IMR-90 (cell line): ENCODE results near the gene PTX4. TPM values are rescaled to one million over a fixed set of nuclear protein-coding genes. Genes with fewer than 3 reads are reported as not detected.

Experiments used
- ATAC-seq: fragments of 200-7000 bp; cut with Tn5 transposase; 2 replicates; pipeline ENCODE4 v1.9.1; 2020; ENCODE audit warnings: low read depth, mild to moderate bottlenecking, moderate library complexity
- BruUV-seq: library from RNA; stranded (reverse); fragments of 400-500 nt; replicated peaks from 2 replicates; lab custom pipeline; 2021; lab: Mats Ljungman, UMichigan
- CTCF ChIA-PET: fragments of 300-600 bp; formaldehyde crosslinking; extraction: SDS; loops from one replicate; lab custom pipeline; 2021; ENCODE audit warnings: antibody characterized with exemption; lab: Yijun Ruan, JAX
- POLR2A ChIA-PET: fragments of 300-600 bp; sonication (Branson Sonifier 250); formaldehyde crosslinking; loops from one replicate; lab custom pipeline; 2022; ENCODE audit warnings: antibody characterized with exemption; ENCODE audit not compliant: unreplicated experiment; lab: Charles Lee
- DNase-seq: peaks from one replicate; pipeline ENCODE4 v3.0.0; 2013
- H2AFZ ChIP-seq: replicated peaks from 2 replicates; pipeline ENCODE3; 2013; ENCODE audit warnings: low read length, mild to moderate bottlenecking; ENCODE audit not compliant: poor library complexity
- H2AK5ac ChIP-seq: 2 replicates; pipeline ENCODE4 v1.6.1; 2013; ENCODE audit warnings: low read depth, low read length, inconsistent platforms
- H2AK9ac ChIP-seq: replicated peaks from 2 replicates; pipeline ENCODE3; 2013; ENCODE audit warnings: mild to moderate bottlenecking, low read depth, low read length, moderate library complexity; ENCODE audit not compliant: poor library complexity
- H2BK120ac ChIP-seq: 2 replicates; pipeline ENCODE4 v1.6.1; 2013; ENCODE audit warnings: low read depth, low read length, inconsistent platforms
- H2BK15ac ChIP-seq: 3 replicates; pipeline ENCODE4 v1.6.1; 2013; ENCODE audit warnings: low read depth, low read length, inconsistent platforms
- H2BK20ac ChIP-seq: 2 replicates; pipeline ENCODE4 v1.6.1; 2013; ENCODE audit warnings: low read depth, mild to moderate bottlenecking, inconsistent platforms, low read length, moderate library complexity
- H2BK5ac ChIP-seq: 2 replicates; pipeline ENCODE4 v1.6.1; 2013; ENCODE audit warnings: mild to moderate bottlenecking, low read depth, low read length, inconsistent platforms; ENCODE audit not compliant: poor library complexity, severe bottlenecking
- H3K14ac ChIP-seq: replicated peaks from 2 replicates; pipeline ENCODE4 v1.6.1; 2013; ENCODE audit warnings: low read depth, low read length, inconsistent platforms
- H3K18ac ChIP-seq: 2 replicates; pipeline ENCODE4 v1.6.1; 2013; ENCODE audit warnings: low read depth, low read length, control low read depth
- H3K23ac ChIP-seq: 2 replicates; pipeline ENCODE4 v1.6.1; 2013; ENCODE audit warnings: low read depth, low read length, inconsistent platforms
- H3K27ac ChIP-seq: 2 replicates; pipeline ENCODE4 v1.5.1; 2013; ENCODE audit warnings: mild to moderate bottlenecking, control low read depth, low read length; ENCODE audit not compliant: insufficient read depth
- H3K27me3 ChIP-seq: 2 replicates; pipeline ENCODE4 v1.6.1; 2013; ENCODE audit warnings: low read length; ENCODE audit not compliant: control insufficient read depth, insufficient read depth
- H3K36me3 ChIP-seq: 2 replicates; pipeline ENCODE4 v1.6.1; 2013; ENCODE audit warnings: low read length, mixed read lengths; ENCODE audit not compliant: control insufficient read depth, insufficient read depth
- H3K4ac ChIP-seq: 2 replicates; pipeline ENCODE4 v1.6.1; 2013; ENCODE audit warnings: low read depth, low read length, inconsistent platforms
- H3K4me1 ChIP-seq: 2 replicates; pipeline ENCODE4 v1.6.1; 2013; ENCODE audit warnings: low read length, mixed read lengths; ENCODE audit not compliant: control insufficient read depth, insufficient read depth
- H3K4me2 ChIP-seq: 2 replicates; pipeline ENCODE4 v1.6.1; 2013; ENCODE audit warnings: low read depth, mild to moderate bottlenecking, control low read depth, low read length, moderate library complexity
- H3K4me3 ChIP-seq: 2 replicates; pipeline ENCODE4 v1.5.1; 2013; ENCODE audit warnings: low read depth, mild to moderate bottlenecking, control low read depth, low read length, moderate library complexity; ENCODE audit not compliant: insufficient read depth
- H3K56ac ChIP-seq: 2 replicates; pipeline ENCODE4 v1.6.1; 2013; ENCODE audit warnings: low read length, inconsistent platforms; ENCODE audit not compliant: insufficient read depth; ENCODE audit errors: extremely low read depth
- H3K79me1 ChIP-seq, 2 experiments: 2 replicates each; pipeline ENCODE4 v1.6.1; 2013; ENCODE audit warnings: low read length in 2 of 2, inconsistent platforms in 1 of 2, low read depth in 1 of 2
- H3K9ac ChIP-seq: 2 replicates; pipeline ENCODE4 v1.6.1; 2013; ENCODE audit warnings: low read depth, low read length, control low read depth
- H3K9me1 ChIP-seq: 2 replicates; pipeline ENCODE4 v1.6.1; 2013; ENCODE audit warnings: low read length, inconsistent platforms; ENCODE audit not compliant: insufficient read depth
- H3K9me3 ChIP-seq: 2 replicates; pipeline ENCODE4 v1.6.1; 2013; ENCODE audit warnings: low read length; ENCODE audit not compliant: control insufficient read depth, insufficient read depth
- H4K20me1 ChIP-seq: 2 replicates; pipeline ENCODE4 v1.6.1; 2013; ENCODE audit warnings: low read length, inconsistent platforms; ENCODE audit not compliant: insufficient read depth
- H4K5ac ChIP-seq: 2 replicates; pipeline ENCODE4 v1.6.1; 2013; ENCODE audit warnings: mild to moderate bottlenecking, low read depth, low read length, control low read depth
- H4K8ac ChIP-seq, 2 experiments: 2 replicates each; pipeline ENCODE4 v1.6.1; 2013; ENCODE audit warnings: low read depth in 2 of 2, low read length in 2 of 2, control low read depth in 1 of 2, inconsistent platforms in 1 of 2
- H4K91ac ChIP-seq: 2 replicates; pipeline ENCODE4 v1.6.1; 2013; ENCODE audit warnings: low read depth, low read length, inconsistent platforms; ENCODE audit not compliant: insufficient read depth
- FOS ChIP-seq: fragments of 150-350 bp; IDR thresholded peaks from 2 replicates; pipeline ENCODE4 v1.6.1; 2016; ENCODE audit warnings: low read depth, low read length
- RCOR1 ChIP-seq: IDR thresholded peaks from 2 replicates; pipeline ENCODE4 v1.6.1; 2012; ENCODE audit warnings: mild to moderate bottlenecking, low read length, improper control_type of control experiment; ENCODE audit not compliant: insufficient replicate concordance
- WGBS, 2 experiments: methylation state at CpG; one replicate each; pipeline versions ENCODE4 v1.1.5 to v1.1.7; 2013; ENCODE audit warnings: missing lambda C conversion rate in 2 of 2; ENCODE audit not compliant: insufficient read length in 1 of 2; ENCODE audit errors: extremely low coverage in 2 of 2; 5-methylcytosine and 5-hydroxymethylcytosine counted together
- dilution Hi-C: fragments of 300-500 bp; cut with HindIII; formaldehyde crosslinking; loops from one replicate; pipeline ENCODE4 v1.14.3; 2018; ENCODE audit warnings: low sequenced_read_pairs; ENCODE audit not compliant: unreplicated experiment
- in situ Hi-C: fragments of 300-500 bp; cut with MboI; formaldehyde crosslinking; loops from 3 replicates; pipeline ENCODE4 v1.14.3; 2019; ENCODE audit warnings: low sequenced_read_pairs, inconsistent platforms, mixed read lengths
- intact Hi-C: fragments of 100-400 bp; cut with micrococcal nuclease; formaldehyde crosslinking; loops from 2 replicates; pipeline ENCODE4 v1.10.0; 2022
- polyA plus RNA-seq, 3 experiments: library from polyadenylated mRNA; depleted of rRNA; stranded (reverse); fragments of >200 nt; gene quantifications; 2 replicates each; pipeline ENCODE4 v1.2.3, GENCODE V29; 2012; ENCODE audit warnings: low replicate concordance in 1 of 3
- total RNA-seq: library from RNA; depleted of rRNA; stranded (reverse); fragments of >200 nt; gene quantifications from 2 replicates; pipeline ENCODE4 v1.2.3, GENCODE V29; 2012
- TF ChIP-seq, protein P1 (sequence below): conservative IDR thresholded peaks from 2 replicates; pipeline ENCODE4 v1.5.1; 2012; ENCODE audit warnings: mild to moderate bottlenecking, low read depth, low read length, improper control_type of control experiment

PTX4 gene
- total and polyA plus RNA-seq, 2 of the 4 experiments (the other 2 are of a cell fraction), result 0.07 TPM; not detected in 1

GRCh38 chr16:1438229-1439057, 50.3 kb downstream of the PTX4 start:
- H4K20me1 ChIP-seq, result no peaks in the 10 kb centered on the region
- H2AK9ac ChIP-seq, result no peak overlapping the region
- no peak overlapping the region for H3K9ac ChIP-seq
- H3K9me3 ChIP-seq, result no peaks in the 10 kb centered on the region
- POLR2A ChIA-PET, result no interaction called here
- BruUV-seq, result no TSS peak
- no peak overlapping the region for H4K8ac ChIP-seq
- H3K14ac ChIP-seq, result no peak overlapping the region
- no peaks in the 10 kb centered on the region for H3K4me1 ChIP-seq
- H3K27ac ChIP-seq, result no peak overlapping the region
- H3K9me1 ChIP-seq, result no peaks in the 10 kb centered on the region
- peaks cover 2% of the 10 kb centered on the region; the same call in 1 of the 2 replicates for H3K27me3 ChIP-seq
- no peak overlapping the region for H2BK120ac ChIP-seq
- no peak overlapping the region for H2BK5ac ChIP-seq
- H2AK5ac ChIP-seq, result no peak overlapping the region
- no peak overlapping the region for H3K18ac ChIP-seq
- 77% methylated on average over 8 of the region's 35 CpGs; no CpG with 5 or more reads in 1 of the 2 experiments for WGBS, 2 experiments
- dilution Hi-C loops (no loop called here), intact Hi-C loops (no loop called here), in situ Hi-C loops (no loop called here)
- H3K36me3 ChIP-seq, result no peaks in the 10 kb centered on the region
- H3K23ac ChIP-seq, result no peak overlapping the region
- no peaks in the 10 kb centered on the region for H3K79me1 ChIP-seq
- DNase-seq, result no peak
- no peak overlapping the region for H3K4me3 ChIP-seq
- H3K4me2 ChIP-seq, result no peak overlapping the region
- no peak overlapping the region for H3K4ac ChIP-seq
- H2AFZ ChIP-seq, result no peak overlapping the region
- no peak overlapping the region for H2BK20ac ChIP-seq
- no peak overlapping the region for H2BK15ac ChIP-seq
- no peak overlapping the region for H3K56ac ChIP-seq
- H4K91ac ChIP-seq, result no peak overlapping the region
- CTCF ChIA-PET, result no interaction called here
- H4K5ac ChIP-seq, result no peak overlapping the region
- no peak for ATAC-seq
- TF ChIP-seq FOS, result no peak
- TF ChIP-seq, protein P1, sequence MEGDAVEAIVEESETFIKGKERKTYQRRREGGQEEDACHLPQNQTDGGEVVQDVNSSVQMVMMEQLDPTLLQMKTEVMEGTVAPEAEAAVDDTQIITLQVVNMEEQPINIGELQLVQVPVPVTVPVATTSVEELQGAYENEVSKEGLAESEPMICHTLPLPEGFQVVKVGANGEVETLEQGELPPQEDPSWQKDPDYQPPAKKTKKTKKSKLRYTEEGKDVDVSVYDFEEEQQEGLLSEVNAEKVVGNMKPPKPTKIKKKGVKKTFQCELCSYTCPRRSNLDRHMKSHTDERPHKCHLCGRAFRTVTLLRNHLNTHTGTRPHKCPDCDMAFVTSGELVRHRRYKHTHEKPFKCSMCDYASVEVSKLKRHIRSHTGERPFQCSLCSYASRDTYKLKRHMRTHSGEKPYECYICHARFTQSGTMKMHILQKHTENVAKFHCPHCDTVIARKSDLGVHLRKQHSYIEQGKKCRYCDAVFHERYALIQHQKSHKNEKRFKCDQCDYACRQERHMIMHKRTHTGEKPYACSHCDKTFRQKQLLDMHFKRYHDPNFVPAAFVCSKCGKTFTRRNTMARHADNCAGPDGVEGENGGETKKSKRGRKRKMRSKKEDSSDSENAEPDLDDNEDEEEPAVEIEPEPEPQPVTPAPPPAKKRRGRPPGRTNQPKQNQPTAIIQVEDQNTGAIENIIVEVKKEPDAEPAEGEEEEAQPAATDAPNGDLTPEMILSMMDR, result no peak
- TF ChIP-seq RCOR1, result no peak
